Stimulated activated CD8-positive, alpha-beta memory T cell treated with anti-CD3 and anti-CD28 coated beads, Interleukin-15, amount 100 ng/mL, for 1 hour (primary cell): Measurements from ENCODE around the gene SPATA31C2.
"Not testable (repeated sequence)": the region's sequence is repeated elsewhere in the genome, so short reads cannot be mapped to it uniquely, and the experiment has no call there.

ENCODE experiments used
- DNase-seq: peaks from one replicate; pipeline ENCODE4 v3.0.0-alpha.2; 2020; ENCODE audit warnings: low read depth

SPATA31C2 gene

GRCh38 chr9:88123413-88123812 is 14.9 kb downstream of the SPATA31C2 start:
- not testable (repeated sequence) for DNase-seq

GRCh38 chr9:88118121-88118520 is 20.2 kb downstream of the SPATA31C2 start:
- DNase-seq: not testable (repeated sequence)

GRCh38 chr9:88114968-88115612 is 23.2 kb downstream of the SPATA31C2 start:
- not testable (repeated sequence) for DNase-seq

- DNase-seq: not testable (repeated sequence)
Observed at GRCh38 chr9:88114283-88114967, 23.9 kb downstream of the SPATA31C2 start.

- DNase-seq: not testable (repeated sequence)
Observed at GRCh38 chr9:88113156-88114130, 24.8 kb downstream of the SPATA31C2 start.

GRCh38 chr9:88110026-88110425 is 28.2 kb downstream of the SPATA31C2 start:
- no peak for DNase-seq

GRCh38 chr9:88108779-88109178 is 29.5 kb downstream of the SPATA31C2 start:
- DNase-seq: no peak

- DNase-seq: no peak
Observed at GRCh38 chr9:88106492-88106891, 31.8 kb downstream of the SPATA31C2 start.

- no peak for DNase-seq
Observed at GRCh38 chr9:88092797-88093331, 45.4 kb downstream of the SPATA31C2 start.

GRCh38 chr9:88090151-88090581 is 48.1 kb downstream of the SPATA31C2 start:
- no peak for DNase-seq

- no peak for DNase-seq
Observed at GRCh38 chr9:88087906-88088305, 50.4 kb downstream of the SPATA31C2 start.

GRCh38 chr9:88085476-88085875 is 52.8 kb downstream of the SPATA31C2 start:
- DNase-seq: no peak

- DNase-seq: no peak
Observed at GRCh38 chr9:88084357-88085183, 53.7 kb downstream of the SPATA31C2 start.
